ENCODE results near the gene DYNLT3. TPM values are rescaled to one million over a fixed set of nuclear protein-coding genes. Genes with fewer than 3 reads are reported as not detected.

Gene DYNLT3, protein sequence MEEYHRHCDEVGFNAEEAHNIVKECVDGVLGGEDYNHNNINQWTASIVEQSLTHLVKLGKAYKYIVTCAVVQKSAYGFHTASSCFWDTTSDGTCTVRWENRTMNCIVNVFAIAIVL
- 43.7 and 57.1 TPM in 2 replicates for polyA plus RNA-seq

DNA sequence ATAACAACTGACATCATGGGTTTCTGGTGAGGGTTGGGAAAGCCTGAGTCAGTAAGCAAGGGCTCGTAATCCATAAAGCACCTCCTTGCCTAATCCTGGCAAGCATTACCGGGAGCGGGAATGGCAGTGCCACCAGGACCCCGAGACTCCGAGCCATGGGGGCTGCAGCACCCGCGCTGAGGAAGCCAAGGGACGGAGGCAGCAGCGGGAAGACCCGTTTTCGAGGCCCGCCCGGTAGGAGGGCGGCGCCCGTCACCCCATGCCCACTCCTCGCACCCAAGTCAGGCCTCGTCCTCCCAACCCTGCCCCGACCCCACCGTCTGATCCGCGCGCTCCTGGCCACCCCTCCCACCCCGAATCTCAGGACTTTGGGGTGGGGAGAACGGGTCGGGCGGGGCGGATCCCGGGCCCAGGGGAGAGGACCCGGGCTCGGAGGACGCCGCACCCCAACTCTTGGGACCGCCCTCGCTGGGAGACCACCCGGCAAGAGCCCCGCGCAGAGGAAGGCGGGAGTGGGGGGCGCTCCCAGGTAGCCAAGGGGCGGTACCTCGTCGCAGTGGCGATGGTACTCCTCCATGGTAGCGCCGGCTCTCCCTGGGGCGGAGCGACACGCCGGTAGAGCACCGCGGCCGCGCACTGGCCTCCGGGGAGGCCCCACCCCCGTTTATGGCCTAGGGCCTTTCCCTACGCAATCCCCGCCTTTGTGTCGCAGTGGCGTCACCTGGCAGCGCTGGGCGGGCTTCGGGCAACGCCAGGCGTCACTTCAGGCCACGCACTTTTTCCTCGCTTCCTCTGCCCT is at the start of gene DYNLT3:
Gene DYNLT3 (minus strand): TSS at position 638 of the 799 bp plus-strand sequence. CDS start 61 bp downstream, at position 577.

Other genes starting within 250 kb of the DYNLT3 start
- 8.1 and 9.0 TPM in 2 replicates for gene XK, start 161.8 kb downstream of the DYNLT3 start, polyA plus RNA-seq
- 0.08 TPM in 1 of 2 replicates, not detected in the other for gene CYBB, start 67.5 kb downstream of the DYNLT3 start, polyA plus RNA-seq
- 0.12 TPM in 1 of 2 replicates, not detected in the other for gene SYTL5, start 159.0 kb upstream of the DYNLT3 start, polyA plus RNA-seq